Measurements from ENCODE around the gene ADARB1.

DNA sequence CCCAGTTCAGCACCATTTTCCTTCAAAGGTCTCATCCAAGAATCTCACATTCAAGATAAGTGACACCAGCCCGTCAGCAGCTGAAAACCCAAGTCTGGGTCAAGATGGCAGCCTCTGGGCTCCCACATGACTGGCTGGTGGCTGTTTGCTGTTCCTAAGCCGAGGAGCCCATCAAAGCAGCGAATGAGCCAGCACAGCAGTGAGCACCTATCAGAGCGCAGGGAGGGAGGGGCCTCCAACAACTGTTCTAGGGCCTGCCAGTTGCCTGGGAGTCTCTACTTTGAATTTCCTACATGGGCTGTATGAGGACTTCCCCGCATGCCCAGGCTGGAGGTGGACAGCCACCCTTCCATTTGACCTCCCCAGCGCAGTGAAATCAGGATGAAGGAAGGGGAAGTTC lies 102.7 kb downstream of the ADARB1 start:
- TF ChIP-seq CTCF (IDR thresholded peaks at IDR 0.05) (no peak), EP300 (IDR thresholded peaks at IDR 0.05; ENCODE audit: low read depth) (no peak)

Data from transverse colon (tissue), 3 donors.